ENCODE data around the gene TPP1.

Gene TPP1

GRCh38 chr11:6596239-6596877 lies 22.9 kb downstream of the TPP1 start:
- Histone ChIP-seq H3K79me2 (ENCODE audit: low read length) (peaks cover 62% of the 10 kb centered on the region), H3K9me3 (replicated peaks; ENCODE audit: insufficient read depth, low read length) (no peaks in the 10 kb centered on the region), H3K27me3 (replicated peaks; ENCODE audit: insufficient read depth, low read length) (no peaks in the 10 kb centered on the region), H3K4me2 (ENCODE audit: low read depth, low read length) (no peak overlapping the region), H3F3A (ENCODE audit: insufficient read depth, low read length) (no peaks in the 10 kb centered on the region), H3K9ac (ENCODE audit: low read length) (no peak overlapping the region), H3K4me3 (ENCODE audit: low read length) (no peak overlapping the region), H3K36me3 (replicated peaks; ENCODE audit: insufficient read depth, low read length) (peaks cover 8% of the 10 kb centered on the region; the same call in 1 of the 2 replicates), H3K4me1 (ENCODE audit: low read length) (no peaks in the 10 kb centered on the region), H2AFZ (ENCODE audit: low read length) (no peak overlapping the region), H3K9me2 (replicated peaks; ENCODE audit: insufficient read depth, low read length) (no peaks in the 10 kb centered on the region), H4K20me1 (ENCODE audit: insufficient read depth, low read length) (peaks cover 9% of the 10 kb centered on the region; the same call in 1 of the 2 replicates), H3K27ac (ENCODE audit: low read length) (no peak overlapping the region)
- DNase-seq, result no peak
- TF ChIP-seq EZH2phosphoT487 (IDR thresholded peaks at IDR 0.05; ENCODE audit: low read length), result no peak
- no peak for TF ChIP-seq CTCF (IDR thresholded peaks at IDR 0.05; ENCODE audit: low read length)
- no peak for TF ChIP-seq EZH2 (optimal IDR thresholded peaks at IDR 0.05; ENCODE audit: low read depth, low read length)

- H3K27me3 ChIP-seq (replicated peaks; ENCODE audit: insufficient read depth, low read length), result no peaks in the 10 kb centered on the region
- H3K27ac ChIP-seq (ENCODE audit: low read length), result no peak overlapping the region
- no peak overlapping the region for H3K4me2 ChIP-seq (ENCODE audit: low read depth, low read length)
- no peaks in the 10 kb centered on the region for H3K4me1 ChIP-seq (ENCODE audit: low read length)
- H3K9me2 ChIP-seq (replicated peaks; ENCODE audit: insufficient read depth, low read length), result no peaks in the 10 kb centered on the region
- TF ChIP-seq EZH2 (optimal IDR thresholded peaks at IDR 0.05; ENCODE audit: low read depth, low read length) (no peak), EZH2phosphoT487 (IDR thresholded peaks at IDR 0.05; ENCODE audit: low read length) (no peak), CTCF (IDR thresholded peaks at IDR 0.05; ENCODE audit: low read length) (no peak)
- H3K36me3 ChIP-seq (replicated peaks; ENCODE audit: insufficient read depth, low read length), result no peaks in the 10 kb centered on the region
- no peak overlapping the region for H3K9ac ChIP-seq (ENCODE audit: low read length)
- H4K20me1 ChIP-seq (ENCODE audit: insufficient read depth, low read length), result 0 out of 2 replicates have a peak, but pooled peaks cover 3% of the 10 kb centered on the region
- no peaks in the 10 kb centered on the region for H3K9me3 ChIP-seq (replicated peaks; ENCODE audit: insufficient read depth, low read length)
- H2AFZ ChIP-seq (ENCODE audit: low read length), result no peak overlapping the region
- no peak for DNase-seq
- peaks cover 41% of the 10 kb centered on the region for H3K79me2 ChIP-seq (ENCODE audit: low read length)
- H3F3A ChIP-seq (ENCODE audit: insufficient read depth, low read length), result no peaks in the 10 kb centered on the region
- H3K4me3 ChIP-seq (ENCODE audit: low read length), result no peak overlapping the region
Measured at GRCh38 chr11:6594142-6594768, 25.0 kb downstream of the TPP1 start.

- H3K27me3 ChIP-seq (replicated peaks; ENCODE audit: insufficient read depth, low read length), result no peaks in the 10 kb centered on the region
- H3K27ac ChIP-seq (ENCODE audit: low read length), result no peak overlapping the region
- no peaks in the 10 kb centered on the region for H3F3A ChIP-seq (ENCODE audit: insufficient read depth, low read length)
- no peak overlapping the region for H3K4me3 ChIP-seq (ENCODE audit: low read length)
- peaks cover 17% of the 10 kb centered on the region; the same call in 1 of the 2 replicates for H3K79me2 ChIP-seq (ENCODE audit: low read length)
- no peaks in the 10 kb centered on the region for H3K4me1 ChIP-seq (ENCODE audit: low read length)
- H3K4me2 ChIP-seq (ENCODE audit: low read depth, low read length), result no peak overlapping the region
- TF ChIP-seq EZH2 (optimal IDR thresholded peaks at IDR 0.05; ENCODE audit: low read depth, low read length), result no peak
- no peak for TF ChIP-seq EZH2phosphoT487 (IDR thresholded peaks at IDR 0.05; ENCODE audit: low read length)
- TF ChIP-seq CTCF (IDR thresholded peaks at IDR 0.05; ENCODE audit: low read length), result no peak
- H2AFZ ChIP-seq (ENCODE audit: low read length), result no peak overlapping the region
- no peaks in the 10 kb centered on the region for H3K9me2 ChIP-seq (replicated peaks; ENCODE audit: insufficient read depth, low read length)
- no peak for DNase-seq
- no peak overlapping the region for H3K9ac ChIP-seq (ENCODE audit: low read length)
- no peaks in the 10 kb centered on the region for H4K20me1 ChIP-seq (ENCODE audit: insufficient read depth, low read length)
- no peaks in the 10 kb centered on the region for H3K36me3 ChIP-seq (replicated peaks; ENCODE audit: insufficient read depth, low read length)
- H3K9me3 ChIP-seq (replicated peaks; ENCODE audit: insufficient read depth, low read length), result no peaks in the 10 kb centered on the region
Measured at GRCh38 chr11:6588018-6588417, 31.2 kb downstream of the TPP1 start.
